Fibroblast of skin of abdomen (primary cell): ENCODE results near the gene PDZD7.
"Not testable (repeated sequence)": the region's sequence is repeated elsewhere in the genome, so short reads cannot be mapped to it uniquely, and the experiment has no call there.

Experiments
- DNase-seq: peaks from one replicate; pipeline ENCODE4 v3.0.0-alpha.2; 2013

PDZD7 gene

DNA sequence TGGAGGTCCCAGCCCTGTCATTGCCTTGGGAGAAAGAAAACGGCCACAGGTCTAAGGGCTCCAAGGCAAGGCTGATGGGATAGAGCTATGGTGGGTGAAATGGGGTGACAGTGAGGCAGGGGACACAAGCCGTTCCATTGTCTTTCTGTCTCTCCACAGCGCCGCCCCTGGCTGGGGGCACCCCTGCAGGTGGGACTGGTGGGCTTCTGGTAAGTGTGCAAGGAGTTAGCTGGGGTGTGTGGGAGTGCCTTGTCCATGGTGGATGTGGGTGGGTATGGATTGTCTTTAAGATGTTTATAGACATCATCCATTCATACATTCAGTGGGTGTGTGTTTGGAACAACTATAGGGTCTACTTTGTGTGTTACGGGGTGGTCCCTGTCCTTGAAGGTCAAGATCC lies 7.6 kb upstream of the PDZD7 start:
- DNase-seq, result no peak

DNA sequence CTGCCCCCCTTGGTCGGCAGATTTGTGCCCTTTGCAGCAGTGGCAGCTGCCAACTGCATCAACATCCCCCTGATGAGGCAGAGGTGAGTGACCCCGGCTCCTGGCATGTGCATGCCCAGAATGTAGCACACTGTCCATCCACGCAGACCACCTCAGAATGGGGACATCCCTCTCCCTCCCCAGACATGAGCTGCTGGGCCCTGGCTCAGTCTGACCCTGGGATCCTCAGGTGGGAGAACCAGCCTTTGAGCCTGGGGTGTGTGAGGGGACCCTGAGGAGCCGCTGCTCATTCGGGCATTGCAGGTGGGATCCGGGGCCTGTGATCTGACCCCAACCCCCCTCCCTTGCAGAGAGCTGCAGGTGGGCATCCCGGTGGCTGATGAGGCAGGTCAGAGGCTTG lies 5.8 kb upstream of the PDZD7 start:
- DNase-seq, result no peak

DNA sequence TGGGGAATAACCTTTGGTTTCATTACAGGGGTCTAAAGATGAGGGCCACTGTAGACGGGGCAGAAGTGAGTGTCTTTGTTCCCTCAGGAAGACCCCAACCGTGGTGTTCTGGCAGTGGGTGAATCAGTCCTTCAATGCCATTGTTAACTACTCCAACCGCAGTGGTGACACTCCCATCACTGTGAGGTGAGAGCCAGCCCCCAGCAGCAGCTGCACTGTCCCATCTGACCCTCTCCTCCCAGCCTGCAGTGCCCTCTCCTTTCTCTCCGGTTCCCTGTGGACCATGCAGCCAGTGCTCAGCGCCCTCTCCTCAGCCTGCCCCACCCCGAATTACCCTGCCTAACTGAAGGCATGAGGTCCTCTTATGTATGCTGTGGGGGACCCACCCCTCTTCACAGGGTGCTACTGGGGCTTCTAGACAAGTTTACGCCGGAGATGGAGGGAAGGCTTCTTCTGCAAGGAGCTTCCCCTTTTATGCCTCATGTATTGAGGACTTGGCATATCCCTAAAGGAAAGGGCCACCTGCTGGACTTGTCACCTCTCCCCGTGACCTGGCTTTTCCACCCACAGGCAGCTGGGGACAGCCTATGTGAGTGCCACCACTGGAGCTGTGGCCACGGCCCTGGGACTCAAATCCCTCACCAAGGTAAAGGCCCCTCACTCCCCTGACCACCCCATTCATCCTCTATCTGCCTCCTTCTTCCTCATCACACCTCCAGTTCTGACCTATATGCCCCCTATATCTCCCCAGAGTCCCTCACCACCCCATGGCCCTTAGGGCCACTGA lies 5.2 kb upstream of the PDZD7 start:
- DNase-seq, result no peak

DNA sequence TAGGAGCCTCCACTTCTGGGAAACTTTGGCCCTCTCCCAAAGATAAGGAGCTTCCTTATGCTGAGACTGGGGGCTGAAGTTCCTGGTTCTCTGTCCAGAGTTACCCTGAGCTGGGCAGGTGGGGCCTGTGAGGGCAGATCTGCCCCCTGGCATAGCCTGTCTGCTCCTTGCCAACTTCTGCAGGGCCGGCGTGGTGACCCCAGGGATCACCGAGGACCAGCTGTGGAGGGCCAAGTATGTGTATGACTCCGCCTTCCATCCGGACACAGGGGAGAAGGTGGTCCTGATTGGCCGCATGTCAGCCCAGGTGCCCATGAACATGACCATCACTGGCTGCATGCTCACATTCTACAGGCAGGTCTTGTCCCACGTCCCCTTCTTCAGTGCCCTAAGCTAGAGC lies 4.4 kb upstream of the PDZD7 start:
- no peak for DNase-seq

DNA sequence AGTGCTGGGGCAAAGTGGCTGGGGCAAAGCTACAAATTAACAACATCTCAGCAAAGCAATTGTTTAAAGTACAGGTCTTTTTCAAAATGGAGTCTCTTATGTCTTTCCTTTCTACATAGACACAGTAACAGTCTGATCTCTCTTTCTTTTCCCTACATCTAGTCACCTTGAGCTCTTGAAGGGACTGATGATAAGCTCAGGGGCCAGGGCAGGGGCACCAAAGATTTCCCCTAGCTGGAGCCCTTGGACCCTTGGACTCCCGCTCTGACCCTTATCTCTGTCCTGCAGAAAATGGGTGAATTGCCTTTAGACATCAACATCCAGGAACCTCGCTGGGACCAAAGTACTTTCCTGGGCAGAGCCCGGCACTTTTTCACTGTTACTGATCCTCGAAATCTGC lies 3.5 kb upstream of the PDZD7 start:
- not testable (repeated sequence) for DNase-seq

DNA sequence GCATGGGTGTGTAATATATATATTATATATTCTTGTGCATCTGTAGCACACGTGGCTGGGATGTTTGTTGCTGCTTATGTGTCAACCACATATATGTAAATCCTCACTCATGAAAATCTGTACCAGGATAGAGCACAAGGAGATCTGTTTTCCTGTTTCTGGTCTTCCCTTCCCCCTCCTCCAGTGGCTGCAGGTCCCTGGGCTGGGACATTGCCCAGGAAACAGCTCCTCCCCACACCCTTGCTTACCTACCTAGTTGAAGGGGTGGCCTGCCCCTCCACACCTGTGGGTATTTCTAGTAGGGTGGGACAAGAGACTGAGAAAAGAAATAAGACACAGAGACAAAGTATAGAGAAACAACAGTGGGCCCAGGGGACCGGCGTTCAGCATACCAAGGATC lies 2.3 kb upstream of the PDZD7 start:
- DNase-seq, result no peak

DNA sequence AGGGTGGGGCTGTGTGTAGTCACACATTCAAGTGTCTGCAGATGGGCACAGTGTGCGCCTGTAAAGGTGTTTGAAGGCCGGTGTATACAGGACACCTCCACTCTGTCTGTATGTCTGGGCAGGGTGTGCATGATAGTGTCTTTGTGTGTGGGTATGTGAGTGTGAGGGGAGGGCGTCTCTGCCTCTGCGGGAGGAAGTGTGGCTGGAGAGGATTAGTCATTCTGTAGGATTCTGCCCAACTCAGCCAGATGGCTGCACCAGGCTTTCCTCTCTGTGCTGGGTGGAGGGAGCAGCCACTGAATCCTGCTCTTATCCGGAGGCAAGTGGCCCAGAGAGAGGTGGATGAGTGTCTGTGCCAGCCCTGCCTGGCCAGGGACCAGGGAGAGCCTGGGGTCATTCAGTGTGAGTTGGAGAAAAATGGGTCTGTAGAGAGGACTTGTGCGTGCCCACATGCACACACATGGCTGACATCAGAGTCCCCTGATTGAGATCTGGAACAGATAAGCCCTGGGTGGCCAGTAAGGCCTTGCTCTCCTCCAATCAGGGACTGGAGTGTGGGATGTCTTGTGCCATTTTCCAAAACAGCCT lies 1.8 kb upstream of the PDZD7 start:
- DNase-seq, result peak; percentile 91

DNA sequence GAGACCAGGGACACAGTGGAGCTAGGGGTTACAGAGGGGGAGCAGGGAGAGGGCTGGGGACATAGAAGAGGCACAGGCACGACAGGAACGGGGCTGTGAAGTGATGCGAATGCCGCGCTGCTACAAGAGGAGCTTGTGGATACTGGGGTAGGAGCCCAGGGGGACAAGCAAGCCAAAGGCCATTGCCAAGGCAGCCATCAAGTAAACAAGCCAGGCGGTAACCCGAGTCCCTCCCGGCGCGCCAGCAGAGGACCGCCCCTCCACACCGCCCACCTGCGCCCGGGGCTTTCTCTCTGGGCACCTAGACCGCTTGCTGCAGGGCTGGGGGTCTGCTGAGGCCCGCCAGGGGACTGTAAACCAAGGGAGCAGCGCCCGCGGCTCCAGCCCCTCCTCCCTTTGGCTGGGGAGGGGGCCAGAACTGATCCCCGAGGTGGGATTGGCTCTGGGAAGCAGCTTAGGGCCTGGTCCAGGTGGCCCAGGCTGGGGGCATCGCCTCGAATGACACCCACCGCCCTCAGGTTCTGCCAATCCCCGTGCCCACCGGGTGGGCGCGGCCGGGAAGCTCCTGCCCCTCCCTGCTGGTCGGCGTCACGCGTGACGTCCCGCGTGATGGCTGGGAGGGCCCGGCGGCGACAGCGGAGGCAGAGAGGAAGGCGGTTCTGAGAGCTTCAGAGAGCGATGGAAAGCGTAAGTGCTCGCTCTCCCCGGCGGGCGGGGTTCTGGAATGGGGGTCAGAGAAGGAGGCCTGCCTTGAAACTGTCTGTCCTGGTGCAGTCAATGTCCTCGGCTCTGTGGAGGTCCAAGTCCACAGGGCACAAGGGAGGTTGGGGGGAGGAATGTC lies 1.1 kb upstream of the PDZD7 start:
- DNase-seq, result peak; percentile 71

DNA sequence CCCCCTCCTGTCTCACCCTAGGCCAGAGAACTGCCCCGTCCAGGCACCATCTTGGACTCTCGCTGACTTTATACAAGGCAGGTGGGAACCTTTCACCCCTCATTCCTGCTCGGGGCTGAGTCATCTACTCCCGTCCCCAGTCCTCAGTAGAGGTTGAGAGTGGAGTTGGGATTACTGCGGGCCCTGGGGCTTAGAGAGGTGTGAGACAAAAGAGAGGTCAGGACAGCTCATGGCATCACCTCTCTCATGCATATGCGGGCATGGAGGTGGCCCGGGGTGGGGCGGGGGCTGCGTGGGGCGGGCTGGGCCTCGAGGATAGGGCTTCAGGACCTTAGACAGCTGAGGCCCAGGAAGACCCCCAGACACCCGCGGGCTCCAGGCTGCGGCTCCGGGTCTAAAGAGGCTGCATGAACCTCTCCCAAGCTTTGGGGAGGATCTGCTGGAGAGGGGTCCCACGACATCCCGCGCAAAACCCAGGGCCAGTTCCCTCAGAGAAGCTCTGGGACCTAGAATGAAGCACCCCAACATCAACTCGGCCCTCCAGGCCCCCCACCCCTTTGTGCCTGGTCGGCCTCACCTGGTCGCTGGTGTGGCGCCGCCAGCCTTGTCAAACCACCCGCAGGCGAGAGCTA lies 317 bp downstream of the PDZD7 start:
- DNase-seq, result no peak

DNA sequence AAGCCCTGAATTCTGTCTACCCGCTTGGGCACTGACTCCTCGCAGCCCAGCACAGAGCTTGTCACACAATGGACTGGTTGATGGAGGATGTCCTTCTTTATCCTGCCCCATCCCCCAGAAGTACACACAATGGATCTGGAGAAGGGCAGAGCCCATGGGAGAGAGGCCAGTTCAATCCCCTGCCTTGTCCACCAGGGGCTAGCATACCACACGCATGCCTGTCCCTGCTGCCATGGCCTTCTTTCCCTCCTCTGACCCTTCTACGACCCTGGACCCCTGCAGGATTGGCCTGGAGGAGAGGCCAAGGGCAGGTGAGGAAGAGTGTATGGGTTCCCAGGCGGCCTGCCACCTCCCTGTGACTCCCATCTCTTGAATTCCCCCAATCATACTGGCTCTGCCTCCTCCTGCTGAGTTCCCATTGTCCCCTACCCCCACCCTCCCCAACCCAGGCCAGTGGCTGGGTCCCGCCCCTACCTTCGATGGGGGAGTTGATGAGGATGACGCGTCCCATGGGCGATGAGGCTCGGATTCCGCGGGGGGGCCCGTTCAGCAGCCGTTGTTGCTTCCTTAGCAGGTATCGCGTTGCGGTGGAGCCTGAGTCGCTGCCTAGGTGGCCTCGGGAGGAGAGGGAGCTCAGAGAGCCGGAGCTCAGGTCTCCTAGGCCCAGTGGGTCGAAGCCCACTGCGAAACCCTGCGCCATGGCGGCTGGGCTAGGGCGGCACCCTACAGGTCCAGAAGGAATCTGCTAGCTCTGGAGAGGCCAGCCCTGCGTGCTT lies 1.2 kb downstream of the PDZD7 start:
- no peak for DNase-seq

DNA sequence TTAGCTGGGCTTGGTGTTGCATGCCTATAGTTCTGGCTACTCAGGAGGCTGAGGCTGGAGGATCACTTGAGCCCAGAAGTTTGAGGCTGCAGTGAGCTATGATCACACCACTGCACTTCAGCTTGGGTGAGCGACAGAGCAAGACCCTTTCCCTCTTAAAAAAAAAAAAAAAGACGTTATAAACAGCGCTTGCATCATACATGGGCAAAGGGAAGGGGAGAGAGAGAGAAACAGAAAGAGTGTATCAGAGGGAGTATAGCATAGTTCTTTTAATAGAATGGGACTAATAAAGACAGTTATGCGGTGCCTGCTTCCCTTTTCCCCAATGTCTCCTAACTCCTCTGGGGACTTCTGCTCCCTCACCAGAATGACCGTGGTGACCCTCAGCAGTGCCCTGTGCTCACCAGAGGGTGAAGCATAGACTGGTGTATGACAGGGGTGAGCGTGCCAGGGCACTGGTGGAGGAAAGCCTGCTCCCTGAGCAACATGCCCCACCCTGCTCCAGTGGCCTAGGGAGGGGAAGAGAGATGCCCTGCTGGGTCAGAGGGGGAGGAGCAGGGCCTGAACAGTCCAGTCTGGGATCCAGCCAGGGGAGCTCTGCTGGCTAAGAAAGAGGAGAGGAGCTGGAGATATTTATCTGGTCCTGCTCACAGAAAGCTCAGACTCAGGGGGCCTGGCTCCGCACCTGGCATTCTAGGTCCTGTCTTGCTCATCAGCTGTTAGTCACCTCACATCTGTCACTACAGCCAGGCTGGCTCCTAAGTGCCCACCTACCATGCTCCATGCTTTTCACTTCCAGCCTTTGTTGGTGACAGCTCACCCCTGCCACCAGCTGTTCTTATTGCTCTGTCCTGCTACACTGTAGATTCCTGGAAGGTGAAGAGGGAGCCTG lies 2.2 kb downstream of the PDZD7 start:
- no peak for DNase-seq

DNA sequence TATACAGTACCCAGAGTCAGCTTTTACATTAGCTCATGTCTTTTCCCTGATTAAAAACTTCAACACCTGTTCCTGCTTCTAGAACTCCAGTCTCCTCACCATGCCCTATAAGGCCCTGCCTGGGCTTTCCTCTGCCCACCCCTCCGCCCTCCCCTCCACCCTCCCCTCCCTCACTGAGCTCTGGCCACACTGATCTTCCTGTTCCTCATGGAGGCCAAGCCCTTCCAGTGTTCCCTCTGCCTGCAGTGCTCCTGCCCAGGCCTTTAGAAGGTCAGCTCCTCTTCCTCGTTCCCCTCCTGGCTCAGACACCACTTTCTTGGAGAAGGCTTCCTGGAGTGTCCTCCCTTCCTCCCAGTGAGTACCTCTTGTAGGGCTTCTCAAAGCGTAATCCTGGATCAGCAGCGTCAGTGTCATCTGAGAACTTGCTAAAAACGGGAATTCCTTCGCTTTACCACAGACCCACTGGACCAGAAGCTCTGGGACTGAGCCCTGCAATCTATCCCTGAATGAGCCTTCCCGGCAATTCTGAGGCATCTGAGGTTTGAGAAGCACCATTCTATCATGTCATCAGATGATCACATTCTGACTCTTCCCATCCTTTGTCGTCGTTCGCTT lies 3.7 kb downstream of the PDZD7 start:
- peak; percentile 42 for DNase-seq

DNA sequence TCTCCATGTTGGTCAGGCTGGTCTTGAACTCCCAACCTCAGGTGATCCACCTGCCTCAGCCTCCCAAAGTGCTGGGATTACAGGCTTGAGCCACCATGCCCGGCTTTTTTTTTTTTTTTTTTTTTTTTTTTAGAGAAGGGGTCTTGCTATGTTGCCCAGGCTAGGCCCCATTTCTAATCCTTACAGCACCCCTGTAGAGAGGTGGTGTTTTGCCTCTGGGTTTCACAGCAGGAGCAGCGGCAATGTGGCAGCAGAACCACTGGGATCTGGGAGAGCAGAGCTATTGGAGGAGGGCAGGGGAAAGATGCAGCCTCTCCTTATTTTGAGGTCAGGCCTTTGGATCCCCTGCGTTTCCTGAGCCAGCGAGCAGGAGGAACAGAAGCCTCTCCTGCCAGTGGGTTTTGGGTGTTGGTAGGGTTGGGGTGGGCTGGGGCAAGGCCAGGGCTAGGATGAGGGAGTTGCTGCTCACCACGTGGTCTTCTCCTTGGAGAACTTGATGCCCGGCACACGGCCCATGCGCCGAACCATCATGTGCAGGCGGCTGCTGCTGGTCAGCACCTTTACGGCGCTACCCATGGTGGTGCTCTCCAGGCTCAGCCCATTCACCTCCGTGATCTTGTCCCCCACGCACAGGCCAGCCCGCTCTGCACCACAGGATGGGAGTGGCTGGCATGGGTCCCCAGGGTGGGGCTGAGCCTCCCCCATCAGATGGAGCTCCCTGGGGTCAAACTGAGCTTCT lies 7.8 kb downstream of the PDZD7 start:
- no peak for DNase-seq

DNA sequence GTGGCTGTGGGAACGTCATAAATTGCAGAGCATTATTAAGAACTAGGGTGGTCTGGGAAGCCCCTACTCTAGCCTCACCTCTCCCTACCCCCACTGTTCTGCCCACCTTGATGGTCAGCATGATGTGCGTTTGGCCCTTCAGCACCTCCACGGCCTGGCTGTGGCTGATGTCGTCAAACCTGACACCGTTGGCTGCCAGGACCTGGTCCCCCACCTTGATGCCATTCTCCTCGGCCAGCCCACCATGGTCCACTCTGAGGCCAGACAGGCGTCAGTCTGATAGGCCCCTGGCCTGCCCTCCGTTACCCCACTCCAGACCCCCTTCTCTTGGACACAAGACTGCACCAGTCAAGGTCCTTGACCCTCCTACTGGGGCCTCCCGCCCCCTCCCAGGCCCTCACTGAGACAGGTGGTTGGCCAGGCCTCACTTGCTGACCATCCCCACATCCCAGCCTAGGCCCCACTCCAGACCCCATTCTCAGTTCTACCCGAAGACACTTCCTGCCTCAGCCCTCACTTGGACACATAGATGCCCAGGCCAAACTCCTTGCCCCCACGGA lies 9.2 kb downstream of the PDZD7 start:
- no peak for DNase-seq

DNA sequence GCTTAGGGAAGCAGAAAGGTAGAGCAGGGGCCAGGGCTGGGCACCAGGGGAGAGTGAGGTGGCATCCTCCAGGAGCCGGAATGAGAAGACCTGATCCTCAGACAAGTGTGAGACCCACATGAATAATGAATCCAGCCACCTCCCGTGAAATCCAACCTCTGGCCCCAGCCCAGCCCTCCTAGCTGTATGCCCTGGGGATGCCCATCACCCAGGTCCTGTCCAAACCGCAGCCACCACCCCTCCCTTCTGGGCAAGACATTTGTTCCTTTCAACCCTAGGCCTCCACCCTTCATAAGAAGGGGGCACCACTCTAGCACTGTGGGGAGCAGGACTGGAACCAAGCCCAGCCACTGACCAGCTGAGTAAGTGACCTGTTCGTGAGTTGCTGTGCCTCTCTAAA lies 9.7 kb downstream of the PDZD7 start:
- no peak for DNase-seq

DNA sequence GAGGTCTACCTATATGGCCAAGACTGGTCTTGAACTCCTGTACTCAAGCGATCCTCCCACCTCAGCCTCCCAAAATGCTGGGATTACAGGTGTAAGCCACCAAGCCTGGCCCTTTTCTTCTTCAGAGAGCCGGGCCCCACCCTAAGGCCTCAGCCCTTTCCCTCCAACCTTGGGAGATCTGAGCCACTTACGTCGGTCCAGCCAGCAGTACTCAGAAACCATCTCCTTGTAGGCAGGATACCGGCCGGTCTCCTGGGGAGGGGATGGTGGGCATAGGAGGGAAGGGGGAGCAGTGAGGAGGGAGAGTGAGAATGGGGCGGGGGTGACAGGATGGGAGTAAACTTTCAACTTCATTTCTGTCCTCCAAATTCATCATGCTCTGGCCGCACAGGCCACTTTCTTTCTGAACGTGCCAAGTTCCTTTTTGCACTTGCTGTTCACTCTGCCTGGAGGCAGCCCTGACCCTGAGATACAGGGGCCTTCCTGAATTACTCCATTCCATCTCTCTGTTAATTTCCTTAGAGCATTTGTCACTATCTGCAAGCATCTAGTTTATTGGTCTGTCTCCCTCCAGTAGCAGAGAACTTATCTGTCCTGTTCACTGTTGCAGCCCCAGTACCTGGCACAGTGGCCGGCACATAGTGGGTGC lies 10.4 kb downstream of the PDZD7 start:
- no peak for DNase-seq

DNA sequence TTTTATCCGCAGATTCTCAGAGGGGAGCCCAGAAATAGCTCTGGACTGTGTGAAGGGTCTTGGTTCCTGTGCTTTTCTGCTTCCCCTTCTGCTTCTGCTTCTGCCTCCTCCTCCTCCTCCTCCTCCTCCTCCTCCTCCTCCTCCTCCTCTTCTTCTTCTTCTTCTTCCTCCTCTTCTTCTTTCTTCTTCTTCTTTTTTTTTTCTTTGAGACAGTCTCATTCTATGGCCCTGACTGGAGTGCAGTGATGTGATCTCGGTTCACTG lies 11.6 kb downstream of the PDZD7 start:
- no peak for DNase-seq

DNA sequence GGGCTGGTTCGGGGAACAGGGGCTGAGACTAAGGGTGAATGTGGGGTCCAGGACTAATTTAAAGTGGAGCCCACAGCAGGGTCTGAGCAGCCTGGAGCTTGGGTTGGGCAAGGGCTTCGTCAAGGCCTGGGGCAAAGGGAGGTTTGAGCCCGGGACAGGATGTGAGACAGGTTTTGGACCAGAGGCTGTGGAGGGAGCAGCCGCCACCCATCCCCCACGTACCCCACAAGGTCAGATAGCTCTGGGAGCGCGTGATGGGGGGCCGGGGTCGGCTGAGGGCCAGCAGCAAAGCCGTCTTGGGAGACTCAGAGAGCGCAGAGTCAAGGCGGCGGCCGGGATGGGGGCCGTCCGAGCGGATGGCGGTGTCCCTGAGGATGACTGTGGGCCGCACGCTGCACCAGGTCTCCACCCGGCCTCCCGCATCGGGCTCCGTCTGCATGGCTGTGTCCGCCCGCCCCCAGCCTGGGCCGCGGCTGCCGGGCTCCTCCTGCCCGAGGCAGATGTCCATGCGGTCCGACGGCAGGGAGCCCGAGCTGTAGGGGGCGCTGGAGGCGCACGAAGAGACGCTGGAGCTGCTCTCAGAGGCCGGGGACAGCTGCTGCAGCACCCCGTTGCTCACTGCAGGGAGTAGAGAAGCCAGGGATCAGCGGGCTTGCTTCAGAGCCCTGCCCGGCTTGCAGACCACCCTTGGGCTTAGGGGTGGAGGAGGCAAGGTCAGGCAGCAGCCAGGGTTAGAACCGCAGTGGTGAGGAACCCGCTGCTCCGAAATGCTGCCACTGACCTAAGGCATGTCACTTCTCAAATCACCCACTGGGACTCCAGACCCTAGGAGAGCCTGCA lies 12.1 kb downstream of the PDZD7 start:
- DNase-seq, result peak; percentile 77
